ENCODE data around the gene AP3D1.

Gene AP3D1

DNA sequence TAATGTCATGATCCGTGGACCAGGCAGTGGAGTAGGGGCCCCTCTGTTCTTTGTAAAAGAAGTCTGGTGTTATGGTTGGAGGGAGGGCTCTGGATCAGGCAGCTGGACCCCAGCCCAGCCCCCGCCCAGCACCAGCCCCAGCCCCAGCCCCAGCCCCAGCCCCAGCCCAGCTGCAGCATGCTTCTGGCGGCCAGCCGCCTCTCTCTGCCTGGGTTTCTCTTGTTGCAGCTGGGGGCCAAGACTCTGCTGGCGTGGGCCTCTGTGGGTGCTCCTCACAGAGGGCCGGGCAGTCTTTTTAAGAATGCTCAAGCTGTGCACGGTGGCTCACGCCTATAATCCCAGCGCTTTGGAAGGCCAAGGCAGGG is 30.2 kb upstream of the AP3D1 start:
- no peak for DNase-seq (ENCODE audit: low spot score)

DNA sequence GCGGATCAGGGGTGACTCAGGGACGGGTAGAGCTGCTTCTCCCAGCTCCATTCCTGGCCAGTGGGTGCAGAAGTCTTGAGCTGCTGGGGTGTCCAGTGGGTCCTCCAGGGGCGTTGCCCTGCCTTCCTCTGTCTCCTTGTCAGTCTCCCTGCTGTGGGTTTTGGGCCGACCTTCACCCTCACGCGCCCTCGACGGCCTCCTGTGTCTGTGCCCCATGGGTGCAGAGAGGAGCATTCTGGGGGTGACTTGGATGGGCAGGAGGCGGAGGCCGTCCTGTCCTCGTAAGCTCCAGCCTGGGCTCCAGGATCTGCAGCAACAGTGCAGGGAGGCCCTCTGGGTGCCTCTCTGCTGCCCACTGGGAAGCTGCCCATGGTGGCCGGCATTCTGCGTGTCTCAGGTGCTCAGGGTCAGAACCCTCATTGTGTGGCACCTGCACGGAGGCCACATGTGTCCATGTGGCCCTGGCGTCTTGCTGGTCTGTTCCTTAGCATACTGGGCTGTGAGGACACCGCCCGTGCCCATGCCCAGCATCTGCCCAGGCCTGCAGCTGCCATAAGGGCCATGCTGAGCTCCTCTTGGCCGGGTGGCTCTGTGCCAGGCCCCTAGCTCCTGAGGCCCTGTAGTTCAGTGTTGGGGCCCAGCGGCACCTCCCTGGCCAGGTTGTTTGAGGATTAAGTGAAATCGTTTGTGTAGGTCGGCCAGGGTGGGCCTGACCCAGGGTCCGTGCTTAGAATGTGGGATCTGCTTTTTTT is 29.7 kb upstream of the AP3D1 start:
- DNase-seq (ENCODE audit: low spot score) = no peak

DNA sequence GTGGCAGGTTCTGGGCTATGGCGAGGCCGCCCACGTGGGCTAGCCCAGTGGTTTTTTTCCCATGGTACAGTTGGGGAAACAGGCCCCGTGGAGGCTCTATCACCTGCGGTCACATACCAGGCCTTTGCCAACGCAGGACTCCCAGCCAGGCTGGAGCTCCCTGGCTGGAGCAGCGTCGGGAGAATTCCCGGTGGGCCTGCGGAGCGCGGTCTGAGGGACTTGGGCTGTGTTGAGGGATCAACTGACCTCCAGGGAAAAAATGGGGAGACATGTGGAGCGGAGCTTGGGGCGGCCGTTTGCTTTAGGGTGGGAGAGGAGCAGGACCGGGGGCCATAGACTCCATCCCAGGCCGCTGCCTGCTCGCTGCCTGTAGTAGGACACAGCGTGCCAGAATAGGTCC is 28.7 kb upstream of the AP3D1 start:
- DNase-seq (ENCODE audit: low spot score) = no peak

DNA sequence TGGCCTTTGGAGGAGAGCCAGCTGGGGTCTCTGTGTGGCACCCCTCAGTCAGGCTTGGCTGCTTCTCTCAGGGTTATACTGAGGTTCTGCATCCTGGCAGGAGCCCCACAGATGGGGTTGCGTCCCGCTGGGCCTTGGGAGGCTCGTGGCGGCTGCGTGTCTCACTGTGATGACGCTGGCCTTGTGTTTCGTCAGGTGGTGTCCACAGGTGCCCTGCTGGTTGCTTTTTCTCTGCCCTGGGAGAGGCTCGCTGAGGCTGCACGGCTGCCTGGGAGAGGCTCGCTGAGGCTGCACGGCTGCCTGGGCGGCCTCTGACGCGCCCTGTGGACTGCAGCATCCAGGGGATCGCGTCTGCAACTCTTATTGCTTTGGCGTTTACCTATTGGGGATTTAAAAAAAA is 27.7 kb upstream of the AP3D1 start:
- no peak for DNase-seq (ENCODE audit: low spot score)

DNA sequence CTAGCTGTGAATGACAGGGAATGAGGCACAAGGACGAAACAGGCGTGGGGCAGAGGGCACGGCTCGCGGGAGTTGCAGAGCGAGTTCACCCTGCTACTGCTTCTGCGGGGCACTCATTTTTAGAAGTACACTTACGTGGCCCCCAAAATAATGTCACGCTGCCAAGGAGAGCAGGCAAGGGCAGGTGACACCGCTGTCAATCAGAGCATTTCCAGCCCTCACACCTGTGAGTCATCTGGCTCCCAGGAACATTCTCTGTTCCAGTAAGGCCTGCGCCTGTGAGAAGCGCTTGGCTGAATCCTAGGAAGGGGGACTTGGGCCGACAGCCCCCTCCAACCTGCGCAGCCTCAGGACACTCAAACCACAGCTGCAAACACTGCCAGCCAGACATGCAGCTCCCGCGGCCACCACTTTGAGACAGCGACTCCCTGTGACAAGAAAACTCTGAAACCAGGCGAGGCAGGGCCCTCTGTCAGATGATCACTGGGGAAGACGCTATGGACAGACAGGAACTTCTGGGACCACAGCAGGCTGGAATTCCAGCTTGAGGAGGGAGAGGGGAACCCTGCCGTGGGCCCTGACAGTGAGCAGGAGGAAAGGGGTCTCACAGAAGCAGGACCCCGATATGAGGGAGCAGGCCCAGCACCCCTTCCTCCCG is 25.1 kb upstream of the AP3D1 start:
- no peak for DNase-seq (ENCODE audit: low spot score)

DNA sequence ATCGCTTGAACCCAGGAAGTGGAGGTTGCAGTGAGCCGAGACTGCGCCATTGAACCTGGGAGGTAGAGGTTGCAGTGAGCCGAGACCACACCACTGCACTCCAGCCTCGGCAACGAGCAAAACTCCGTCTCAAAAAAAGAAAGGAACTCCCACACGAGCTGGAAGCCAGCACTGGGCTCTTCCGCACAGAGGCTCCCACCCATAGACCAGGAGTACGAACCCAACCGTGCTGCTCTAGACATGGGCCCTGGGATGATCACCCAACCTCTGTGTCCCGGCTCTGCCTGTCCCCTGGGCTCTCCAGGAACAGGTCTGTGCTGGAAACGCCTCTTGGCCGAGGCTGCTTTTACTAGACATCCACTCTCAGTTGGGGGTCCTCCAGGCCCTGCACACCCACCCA is 24.4 kb upstream of the AP3D1 start:
- no peak for DNase-seq (ENCODE audit: low spot score)

DNA sequence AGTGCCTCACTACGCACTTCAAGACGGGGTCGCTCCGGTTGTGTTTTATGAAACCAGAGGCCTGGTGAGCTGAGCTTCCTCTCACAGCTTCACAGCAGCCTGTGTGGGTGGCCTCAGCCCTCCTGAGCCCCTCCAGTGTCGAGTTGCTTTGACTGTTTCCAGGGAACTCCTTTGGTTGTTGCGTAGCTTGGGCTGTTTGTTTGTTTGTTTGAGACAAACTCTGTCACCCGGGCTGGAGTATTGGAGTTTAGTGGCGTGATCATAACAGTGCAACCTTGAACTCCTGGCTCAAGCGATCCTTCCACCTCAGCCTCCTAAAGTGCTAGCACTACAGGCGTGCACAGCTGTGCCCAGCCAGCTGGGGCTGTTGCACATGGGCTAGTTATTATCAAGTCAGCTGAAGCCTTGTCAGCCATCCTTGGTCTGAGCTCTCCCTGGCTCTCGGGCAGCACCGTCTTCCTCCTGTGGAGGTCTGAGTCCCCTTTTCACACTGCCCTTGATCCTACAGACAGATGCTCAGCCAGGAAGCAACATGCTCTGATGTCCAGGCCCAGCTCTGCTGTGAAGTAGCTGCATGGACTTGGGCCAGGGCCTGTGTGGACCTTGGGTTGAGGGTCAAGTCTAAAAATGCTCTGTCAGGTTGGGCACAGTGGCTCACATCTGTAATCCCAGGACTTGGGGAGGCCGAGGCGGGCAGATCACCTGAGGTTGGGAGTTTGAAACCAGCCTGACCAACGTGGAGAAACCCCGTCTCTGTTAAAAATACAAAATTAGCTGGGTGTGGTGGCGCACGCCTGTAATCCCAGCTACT is 22.6 kb upstream of the AP3D1 start:
- DNase-seq (ENCODE audit: low spot score) = no peak

DNA sequence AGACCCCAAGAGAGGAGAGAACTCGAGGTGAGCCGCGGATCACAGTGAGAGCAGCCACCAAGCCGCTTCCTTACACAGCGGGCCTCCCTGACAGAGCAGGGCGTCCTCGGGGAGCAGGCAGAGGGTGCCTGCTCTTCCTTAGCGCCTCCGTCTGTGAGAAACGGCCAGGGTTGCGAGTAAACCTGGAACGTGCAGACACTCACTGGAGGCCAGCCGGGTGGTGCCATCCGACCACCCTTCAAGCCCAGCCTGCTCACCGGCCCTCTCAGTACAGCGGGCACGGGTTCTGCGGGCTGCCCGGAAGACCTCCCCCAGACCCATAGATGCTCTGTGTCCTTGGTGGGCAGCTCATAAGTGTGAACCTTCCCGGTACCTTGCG is 22.0 kb upstream of the AP3D1 start:
- no peak for DNase-seq (ENCODE audit: low spot score)

DNA sequence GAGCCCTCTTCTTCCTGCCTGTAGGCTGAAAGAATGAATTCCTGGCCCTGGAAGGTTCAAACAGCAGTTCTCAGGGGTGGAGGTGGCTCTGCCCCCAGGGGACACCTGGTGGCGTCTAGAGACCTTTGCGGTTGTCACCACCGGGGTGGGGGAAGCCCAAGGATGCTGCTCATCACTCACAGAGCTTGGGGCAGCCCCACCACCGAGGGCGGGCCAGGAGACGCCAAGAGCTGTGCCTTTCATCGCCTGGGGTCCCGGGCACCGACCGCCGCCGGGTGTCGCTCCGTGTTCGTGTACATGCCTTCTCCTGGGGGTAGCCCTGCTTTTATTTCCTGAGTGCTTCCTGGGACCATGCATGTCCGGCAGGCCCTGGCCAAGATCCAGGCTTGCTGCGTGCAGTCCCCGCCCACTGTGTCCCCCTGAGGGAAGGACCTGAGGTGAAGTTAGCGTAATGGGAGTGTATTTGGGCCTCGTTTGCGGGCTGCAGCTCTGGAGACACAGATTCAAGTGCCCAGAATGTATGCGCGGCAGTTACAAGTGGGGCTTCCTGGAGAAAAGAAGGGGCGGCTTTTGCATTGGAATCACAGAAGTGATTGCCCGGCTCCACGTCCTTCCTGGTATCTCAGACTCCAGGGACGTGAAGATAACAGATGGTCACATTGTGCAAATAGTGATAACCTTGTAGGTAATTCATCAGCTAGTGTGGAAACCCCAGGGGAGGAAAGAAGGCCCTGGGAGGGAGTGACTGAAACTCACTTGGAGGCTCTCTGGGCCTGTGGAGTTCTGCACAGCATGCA is 20.2 kb upstream of the AP3D1 start:
- DNase-seq (ENCODE audit: low spot score) = no peak

DNA sequence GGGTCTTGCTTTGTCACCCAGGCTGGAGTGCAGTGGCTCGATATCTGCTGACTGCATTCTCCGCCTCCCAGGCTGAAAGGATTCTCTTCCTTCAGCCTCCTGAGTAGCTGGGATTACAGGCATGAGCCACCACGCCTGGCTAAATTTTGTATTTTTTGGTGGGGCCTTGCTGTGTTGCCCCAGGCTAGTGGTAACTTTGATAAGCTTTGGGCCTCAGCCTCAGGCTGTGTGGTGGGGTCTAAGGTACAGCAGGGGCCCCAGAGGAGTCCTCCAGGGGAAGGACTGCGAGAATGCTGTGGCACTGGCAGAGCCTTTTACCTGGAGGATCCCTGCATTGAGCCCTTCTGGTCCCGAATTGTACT is 19.6 kb upstream of the AP3D1 start:
- DNase-seq (ENCODE audit: low spot score) = no peak

DNA sequence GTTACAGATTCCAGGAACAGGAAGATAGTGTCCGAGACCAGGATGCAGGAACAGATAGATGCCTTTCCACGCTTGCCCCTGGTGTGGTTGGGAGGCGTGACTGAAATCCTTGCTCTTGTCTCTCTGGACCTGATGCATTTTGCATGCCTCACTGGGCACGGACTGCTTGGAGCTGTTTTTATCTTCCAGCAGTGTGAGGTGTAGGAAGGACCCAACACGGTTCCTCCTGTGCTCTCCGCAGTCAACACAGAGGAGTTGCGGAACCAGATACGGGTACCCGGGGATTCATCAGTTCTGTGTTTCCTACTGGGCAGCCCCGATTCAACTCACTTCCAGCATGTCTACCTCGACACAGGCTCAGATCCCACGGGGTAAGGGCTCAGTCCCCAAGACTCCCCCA is 18.9 kb upstream of the AP3D1 start:
- no peak for DNase-seq (ENCODE audit: low spot score)

DNA sequence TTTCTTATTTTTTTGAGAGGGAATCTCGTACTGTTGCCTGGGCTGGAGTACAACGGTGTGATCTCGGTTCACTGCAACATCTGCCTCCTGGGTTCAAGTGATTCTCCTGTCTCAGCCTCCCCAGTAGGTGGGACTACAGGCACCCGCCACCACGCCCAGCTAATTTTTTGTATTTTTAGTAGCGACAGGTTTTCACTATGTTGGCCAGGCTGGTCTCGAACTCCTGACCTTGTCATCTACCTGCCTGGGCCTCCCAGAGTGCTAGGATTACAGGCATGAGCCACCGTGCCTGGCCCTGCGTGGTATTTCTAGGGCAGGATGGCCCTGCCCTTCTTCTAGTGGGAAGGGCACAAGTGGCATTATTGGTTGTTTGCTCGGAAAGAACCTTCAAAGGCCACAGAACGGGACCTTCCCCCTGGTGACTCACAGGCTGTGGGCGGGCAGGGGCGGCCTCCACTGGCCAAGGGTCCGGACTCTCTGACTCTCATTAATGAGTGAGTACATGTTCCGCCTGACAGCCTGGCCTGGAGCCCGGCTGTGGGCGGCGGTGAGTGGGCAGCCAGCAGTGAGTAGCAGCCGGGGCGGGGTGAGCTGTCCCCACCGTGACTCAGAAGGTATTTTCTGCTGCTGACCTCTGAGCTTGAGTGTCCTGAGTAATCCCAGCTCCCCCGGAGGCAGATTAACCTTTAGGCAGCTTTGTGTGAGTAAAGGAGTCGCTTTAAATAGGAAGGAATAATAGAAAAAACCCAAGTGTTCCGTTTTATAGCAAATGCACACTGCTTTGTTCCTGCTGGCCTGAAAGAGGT is 17.5 kb upstream of the AP3D1 start:
- DNase-seq (ENCODE audit: low spot score) = peak; percentile 98

DNA sequence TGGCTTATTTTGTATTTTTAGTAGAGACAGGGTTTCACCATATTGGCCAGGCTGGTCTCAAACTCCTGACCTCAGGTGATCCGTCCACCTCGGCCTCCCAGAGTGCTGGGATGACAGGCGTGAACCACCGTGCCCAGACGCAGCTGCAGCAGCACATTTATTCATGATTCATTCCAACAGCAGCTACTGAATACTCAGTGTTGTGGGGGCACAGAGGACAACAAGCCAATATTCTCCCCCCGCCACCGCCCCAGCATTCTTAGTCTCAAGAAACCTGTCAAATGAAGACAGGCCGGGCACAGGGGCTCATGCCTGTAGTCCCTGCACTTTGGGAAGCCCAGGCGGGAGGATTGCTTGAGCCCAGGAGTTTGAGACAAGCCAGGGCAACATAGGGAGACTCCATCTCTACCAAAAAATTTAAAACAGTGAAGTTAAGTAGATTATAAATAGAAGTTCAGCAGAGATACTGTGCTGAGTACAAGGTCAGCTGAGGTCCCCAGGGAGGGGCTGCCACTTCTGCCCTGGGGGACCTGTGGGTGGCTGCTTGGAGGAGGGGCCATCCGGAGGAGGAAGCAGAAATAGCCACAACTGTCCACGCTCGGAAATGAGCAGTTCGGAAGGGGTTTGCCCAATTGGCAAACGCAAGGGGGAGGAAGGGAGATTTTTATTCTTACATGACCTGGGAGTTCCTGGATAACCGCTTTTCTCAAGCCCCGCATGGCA is 16.7 kb upstream of the AP3D1 start:
- DNase-seq (ENCODE audit: low spot score) = no peak

DNA sequence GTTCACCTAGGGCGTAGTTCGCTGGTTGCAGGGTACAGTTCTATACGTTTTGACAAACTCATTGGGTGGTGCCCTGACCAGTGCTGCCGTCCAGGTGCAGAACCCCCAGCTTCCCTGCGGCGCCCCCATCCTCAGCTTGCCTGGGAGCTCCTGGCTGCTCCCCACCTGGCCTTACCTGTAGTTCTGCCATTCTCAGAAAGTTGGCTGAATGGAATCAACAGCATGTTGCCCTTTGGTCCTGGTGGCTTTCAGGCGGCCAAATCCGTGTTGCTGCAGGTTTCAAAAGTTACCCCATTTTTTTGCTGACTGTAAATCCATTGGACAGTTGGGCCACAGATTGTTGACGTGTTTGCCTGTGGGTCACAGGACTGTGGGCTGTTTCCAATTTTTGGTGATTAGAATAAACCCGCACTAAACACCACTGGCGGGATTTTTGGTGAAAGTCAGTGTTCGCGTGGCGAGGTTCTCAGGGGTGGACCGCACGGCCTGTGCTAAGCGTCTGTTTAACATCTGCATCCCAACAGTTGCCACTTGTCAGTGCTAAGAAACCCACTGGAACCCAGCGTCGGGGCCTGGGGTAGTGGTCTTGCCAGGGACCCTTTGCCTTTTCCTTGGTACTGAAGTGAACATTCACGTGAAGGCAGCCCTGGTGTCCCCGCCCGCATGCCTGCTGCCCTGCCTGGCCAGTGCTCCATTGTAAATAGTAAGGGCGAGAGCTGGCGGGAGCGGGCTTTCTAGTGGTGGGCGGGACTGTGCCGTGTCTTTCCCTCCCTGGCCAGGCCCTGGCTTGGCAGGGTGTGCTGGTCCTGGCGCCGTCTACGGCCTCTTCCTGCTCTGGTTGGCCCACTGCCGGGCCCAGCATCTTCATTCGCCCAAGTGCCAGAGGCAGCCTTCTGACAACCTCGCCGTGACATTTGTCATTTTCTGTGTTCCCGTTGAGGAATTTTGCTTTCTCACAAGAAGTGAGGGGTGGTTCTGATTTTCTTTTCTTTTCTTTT is 15.7 kb upstream of the AP3D1 start:
- DNase-seq (ENCODE audit: low spot score) = peak; percentile 43

DNA sequence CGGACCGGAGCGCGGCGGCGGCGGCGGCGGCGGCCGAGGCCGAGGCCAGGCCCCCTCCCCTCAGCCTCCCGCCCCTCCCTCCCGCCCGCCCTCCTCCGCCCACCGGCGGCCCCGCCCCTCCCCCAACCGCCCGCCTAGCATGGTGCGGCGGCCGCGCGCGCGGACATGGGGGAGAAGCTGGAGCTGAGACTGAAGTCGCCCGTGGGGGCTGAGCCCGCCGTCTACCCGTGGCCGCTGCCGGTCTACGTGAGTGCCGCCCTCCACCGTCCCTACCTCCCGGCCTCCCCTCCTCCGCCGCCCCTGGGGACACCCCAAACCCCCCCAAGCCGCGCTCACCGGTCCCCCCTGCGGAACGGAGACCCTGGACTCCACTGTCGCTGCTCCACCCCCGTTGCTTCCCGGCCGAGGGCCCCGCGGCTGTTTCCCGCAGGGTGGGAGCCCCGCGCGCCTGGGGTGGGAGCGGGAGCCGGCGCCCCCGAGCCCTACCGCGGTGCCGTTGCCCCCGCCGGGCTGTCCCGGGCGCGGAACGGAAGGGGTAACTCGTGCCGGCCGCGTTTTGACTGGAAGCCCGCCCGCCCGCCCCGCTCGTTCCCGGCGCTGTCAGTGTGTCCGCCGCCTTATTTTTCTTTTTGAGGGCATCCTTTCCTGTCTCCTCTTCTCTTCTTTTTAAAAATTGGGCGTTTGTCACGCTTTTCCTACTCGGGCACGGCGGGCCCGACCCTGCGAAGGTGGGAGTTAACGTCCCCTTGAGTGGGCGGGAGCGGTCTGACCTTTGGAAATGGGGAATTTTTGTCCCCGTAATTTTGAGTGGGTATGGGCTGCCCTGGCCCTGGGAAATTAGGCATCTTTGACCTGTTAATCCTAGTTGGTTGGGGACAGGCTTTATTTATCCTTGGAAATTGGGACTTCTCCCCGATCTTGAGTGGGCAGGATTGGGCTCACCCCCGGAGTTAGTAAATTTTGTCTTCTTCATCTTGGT is 12.9 kb upstream of the AP3D1 start:
- DNase-seq (ENCODE audit: low spot score) = no peak

DNA sequence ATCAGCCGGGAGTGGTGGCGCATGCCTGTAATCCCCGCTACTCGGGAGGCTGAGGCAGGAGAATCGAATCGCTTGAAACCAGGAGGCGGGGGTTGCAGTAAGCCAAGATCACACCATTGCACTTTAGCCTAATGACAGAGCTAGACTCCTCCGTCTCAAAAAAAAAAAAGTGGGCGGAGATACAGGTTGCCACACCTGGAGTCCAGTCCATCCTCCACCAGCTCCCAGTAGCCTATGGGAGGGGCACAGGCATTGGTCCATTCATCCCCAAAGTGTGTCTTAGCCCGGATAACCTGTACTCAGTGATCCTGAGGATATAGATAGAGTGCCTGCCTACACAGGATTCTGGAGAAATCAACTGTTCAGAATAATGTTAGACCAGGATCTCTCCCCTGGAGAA is 9.0 kb upstream of the AP3D1 start:
- no peak for DNase-seq (ENCODE audit: low spot score)

DNA sequence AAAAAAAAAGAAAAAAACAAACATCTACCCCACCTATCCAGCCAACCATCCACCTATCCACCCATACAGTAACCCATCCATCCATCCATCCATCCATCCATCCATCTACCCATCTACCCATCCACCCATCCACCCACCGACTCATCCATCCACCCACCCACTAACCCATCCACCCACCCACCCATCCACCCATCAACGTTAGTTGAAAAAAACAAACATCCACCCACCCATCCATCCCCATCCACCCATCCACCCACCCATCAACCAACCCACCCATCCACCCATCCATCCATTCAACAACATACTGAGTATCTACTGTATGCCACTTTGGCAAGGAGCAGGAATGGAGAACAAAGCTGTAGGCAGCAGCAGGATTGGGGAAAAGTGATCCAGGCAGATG is 6.1 kb upstream of the AP3D1 start:
- DNase-seq (ENCODE audit: low spot score) = no peak

DNA sequence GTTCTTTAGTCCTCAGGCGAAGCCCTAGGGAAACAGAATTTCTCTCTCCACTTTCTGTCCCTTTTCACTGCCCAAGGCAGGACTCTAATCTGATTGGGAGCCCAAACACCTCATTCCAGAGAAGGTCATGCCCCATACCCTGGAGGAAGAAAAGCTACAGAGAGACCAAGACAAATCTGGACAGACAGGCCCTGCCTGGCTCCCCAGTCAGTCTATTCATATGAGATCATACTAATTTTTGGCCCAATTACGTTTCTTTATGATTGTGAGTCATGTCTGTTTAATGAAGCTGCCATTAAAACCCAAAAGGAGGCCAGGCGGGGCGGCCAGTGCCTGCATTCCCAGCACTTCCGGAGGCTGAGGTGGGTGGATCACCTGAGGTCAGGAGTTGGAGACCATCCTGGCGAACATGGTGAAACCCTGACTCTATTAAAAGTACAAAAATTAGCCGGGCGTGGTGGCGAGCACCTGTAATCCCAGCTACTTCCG is 3.3 kb upstream of the AP3D1 start:
- DNase-seq (ENCODE audit: low spot score) = peak; percentile 83

Data from LoVo (cell line).